CD4-positive, alpha-beta T cell treated with Interleukin-2 at 100 ng/mL for 4 hours (primary cell): Measurements from ENCODE around the gene COL6A5.

ENCODE experiments used
- DNase-seq: peaks from one replicate; pipeline ENCODE4 v3.0.0-alpha.2; 2020; ENCODE audit warnings: low spot score

COL6A5 gene

DNA sequence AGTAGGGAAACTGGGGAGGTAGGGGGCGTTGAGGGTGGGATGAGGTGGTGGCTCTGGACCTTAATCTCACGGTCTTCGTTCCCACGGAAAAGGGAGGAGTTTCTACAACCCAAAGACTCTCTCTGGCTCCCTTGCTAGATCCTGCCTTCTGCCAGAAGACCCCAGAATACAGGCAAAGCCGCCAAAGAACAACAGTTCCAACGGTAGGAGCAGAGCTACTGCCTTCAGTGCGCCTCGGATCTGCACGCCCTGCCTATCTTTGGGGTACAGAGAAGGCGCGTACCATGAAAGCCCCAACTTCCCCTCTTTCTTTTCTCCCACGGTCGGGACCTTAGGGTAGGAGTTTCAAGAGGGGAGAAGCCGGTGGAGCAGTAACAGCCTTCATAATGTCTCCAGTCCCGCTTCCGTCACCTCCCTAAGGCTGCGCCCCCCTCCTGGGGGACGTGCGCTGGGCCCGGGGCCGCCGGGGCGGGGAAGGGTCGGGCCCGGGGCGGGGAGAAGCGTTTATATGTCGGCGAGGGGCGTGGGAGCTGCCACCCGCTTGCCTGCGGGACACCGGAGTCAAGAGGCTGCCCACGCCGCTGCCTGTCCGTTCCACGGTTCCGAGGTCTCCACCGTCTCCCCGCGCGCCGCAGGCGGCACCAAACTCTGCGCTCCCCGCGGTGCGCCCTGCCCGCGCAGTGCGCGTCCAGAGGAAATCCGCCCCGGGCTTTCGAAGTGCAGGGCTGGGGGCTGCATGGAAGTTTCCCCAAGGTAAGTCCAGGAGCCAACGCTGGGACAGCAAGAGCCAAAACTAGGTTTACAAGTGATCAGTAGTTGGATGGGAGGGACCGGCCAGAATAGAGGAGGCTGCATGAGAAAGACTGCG lies 171.4 kb downstream of the COL6A5 start, which contains the start of gene COL6A6:
Gene COL6A6 (plus strand): TSS at position 533 of the 868 bp plus-strand sequence. CDS start 43,188 bp downstream, outside the sequence.
- no peak for DNase-seq

DNA sequence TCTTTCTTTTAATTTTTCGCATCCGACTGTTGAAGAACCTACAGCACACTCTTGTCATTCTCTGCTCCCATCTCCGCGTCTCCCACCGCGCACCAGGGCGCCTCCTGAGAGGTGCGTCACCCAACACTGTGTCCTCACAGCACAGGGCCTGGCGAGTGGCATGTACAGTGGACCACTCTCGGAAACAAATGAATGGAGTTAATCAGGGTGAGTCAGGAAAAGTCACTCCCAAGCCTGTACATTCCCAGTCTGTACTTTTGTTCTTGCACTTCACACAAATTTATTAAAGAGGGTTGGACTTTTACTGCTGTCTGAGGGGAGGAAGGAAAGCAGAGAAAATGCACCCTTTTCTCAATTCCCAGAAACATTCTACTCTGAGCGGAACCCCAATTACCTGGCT lies 172.1 kb downstream of the COL6A5 start:
- DNase-seq, result no peak

DNA sequence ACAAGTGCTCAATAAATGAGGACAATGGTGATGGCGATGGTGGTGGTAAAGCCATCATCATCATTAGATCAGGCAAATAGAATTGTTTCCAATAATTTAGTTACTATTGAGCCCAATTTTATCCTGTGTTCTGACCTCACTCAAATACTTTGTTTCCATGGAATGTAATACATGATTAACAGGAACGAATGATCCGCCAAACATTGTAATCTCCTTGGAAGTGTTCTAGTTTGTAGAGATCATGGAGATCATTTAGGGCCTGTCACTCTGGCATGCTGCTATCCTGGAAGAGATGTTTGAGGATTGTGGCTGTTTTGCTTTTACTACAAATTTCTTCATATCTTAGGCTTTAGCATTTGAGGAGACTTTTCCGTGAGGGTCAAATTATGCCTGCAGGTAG lies 174.3 kb downstream of the COL6A5 start:
- no peak for DNase-seq

DNA sequence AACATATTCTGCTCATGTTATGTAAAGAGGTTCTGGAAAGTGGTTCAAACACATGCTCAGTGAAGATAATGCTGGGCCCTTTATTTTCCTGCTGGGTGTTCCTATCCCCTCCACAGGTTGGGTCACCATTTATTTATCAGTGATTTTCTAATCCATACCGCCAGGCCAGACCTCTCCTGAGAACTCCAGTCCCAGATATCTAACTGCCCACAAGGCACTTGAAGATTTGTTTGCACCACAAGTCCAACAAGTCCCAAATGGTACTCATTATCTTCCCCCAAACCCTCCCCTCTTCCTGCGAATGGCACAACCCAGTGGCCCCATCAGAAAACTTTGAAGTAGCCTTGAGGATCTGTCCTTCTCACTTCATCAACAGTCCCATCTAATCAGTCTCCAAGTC lies 176.9 kb downstream of the COL6A5 start:
- DNase-seq, result no peak

DNA sequence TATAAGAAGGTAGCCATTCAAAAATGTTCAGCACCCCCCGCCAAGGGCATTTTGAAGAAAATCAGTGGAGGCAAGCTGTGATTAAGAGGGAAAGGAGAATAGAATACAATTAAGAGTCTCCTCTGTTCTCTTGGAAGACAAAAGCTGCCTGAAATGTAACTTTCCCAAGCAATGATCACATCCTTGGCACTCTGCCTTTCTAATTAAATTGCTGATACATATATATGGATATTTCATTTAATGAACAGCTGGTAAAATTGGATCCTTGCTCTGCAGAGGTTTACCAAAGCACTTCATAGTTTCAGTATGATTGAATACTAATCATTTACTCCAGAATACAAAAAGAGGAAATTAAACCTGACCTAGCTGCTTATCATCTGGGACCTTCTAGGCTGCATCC lies 182.0 kb downstream of the COL6A5 start:
- no peak for DNase-seq

DNA sequence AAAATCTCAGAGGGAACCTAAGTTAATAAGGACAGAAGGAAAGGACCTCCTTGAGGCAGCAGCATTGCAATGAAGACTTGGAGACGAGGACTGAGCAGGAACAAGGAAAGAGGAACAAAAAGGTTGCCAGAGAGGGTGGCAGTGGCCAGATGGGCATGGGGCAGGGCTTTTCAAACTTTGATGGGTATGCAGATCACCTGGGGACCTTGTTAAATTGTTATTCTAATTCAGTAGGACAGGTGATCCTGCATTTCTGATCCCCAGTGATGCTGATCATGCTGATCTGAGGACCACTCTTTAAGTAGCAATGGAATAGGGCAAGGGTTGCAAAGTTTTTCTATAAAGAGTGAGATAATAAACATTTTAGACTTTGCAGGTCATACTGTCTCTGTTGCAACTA lies 182.6 kb downstream of the COL6A5 start:
- no peak for DNase-seq

DNA sequence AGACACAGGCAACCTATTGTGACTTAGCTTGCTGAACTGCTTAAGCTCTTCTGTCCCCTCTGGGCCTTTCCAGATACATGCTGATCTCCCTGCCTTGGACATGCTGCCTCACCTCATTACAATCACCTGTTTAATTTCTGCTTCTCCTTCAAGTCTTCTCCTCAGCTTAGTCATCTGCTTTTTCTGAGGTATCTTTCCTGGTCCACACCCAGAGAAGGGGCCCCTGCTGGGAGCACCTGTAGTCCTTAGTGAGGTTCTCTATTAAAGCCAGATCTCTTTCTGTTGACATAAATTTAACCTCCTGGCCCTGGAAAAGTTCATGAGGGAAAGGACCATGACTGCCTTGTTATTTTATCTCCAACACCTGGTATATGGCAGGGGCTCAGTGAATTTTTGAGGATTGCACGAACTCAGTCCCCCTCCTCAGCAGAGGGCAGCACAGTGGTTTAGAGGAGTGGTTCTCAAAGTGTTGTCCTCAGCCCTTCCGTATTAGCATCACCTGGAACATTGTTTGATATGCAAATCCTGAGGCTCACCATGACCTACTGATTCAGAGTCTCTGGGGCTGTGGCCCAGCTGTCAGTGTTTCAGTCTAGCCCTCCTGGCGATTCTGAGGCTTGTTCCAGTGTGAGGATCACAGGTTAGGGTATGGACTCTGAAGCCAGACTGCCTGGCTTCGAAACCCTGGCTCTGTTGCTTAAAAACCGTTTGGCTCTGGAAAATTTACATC lies 184.2 kb downstream of the COL6A5 start:
- DNase-seq, result no peak

DNA sequence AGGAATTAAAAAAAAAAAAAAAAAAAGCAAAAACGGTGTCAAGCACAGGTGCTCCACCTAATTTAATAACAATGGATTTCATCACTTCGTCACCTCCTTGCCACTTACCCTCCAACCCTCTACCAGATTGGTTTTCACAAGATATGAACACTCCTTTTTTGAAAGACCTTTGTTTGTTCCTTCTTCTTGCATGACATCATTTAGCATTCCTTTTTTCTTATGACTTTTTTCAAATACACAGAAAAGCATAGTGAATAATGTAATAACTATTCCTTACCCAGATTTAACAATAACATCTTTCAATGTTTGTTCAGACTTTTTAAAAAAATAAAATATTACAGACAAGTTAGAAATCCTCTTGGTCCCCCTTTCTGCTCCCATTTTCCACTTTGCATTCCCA lies 187.8 kb downstream of the COL6A5 start:
- no peak for DNase-seq
